Measurements from ENCODE around the gene LAMA3.

DNA sequence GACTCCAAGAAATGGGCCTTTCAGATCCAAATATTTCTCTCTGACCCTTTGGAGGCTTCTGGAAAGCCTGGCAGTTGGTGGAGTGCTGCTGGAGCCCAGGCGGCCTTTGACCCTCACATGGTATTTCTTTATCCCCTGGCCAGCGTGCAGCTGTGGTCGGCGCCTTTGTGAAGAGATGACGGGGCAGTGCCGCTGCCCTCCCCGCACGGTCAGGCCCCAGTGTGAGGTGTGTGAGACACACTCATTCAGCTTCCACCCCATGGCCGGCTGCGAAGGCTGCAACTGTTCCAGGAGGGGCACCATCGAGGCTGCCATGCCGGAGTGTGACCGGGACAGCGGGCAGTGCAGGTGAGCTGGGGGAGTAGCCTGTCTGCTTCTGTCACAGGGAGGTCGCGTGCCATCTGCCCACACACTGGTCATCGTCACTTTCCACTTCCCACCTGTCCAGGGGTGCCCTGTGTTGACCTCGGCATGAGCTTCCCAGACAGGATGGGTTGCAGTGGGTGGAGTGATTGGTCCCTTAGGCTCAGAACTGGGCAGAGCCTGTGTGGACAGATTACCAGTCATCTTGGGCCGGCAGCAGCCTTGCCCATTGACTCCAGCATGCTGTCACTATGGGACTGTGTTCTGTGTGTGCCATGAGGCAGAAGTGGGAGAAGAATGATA, 158.2 kb downstream of the LAMA3 start:
- TF ChIP-seq, protein P1, sequence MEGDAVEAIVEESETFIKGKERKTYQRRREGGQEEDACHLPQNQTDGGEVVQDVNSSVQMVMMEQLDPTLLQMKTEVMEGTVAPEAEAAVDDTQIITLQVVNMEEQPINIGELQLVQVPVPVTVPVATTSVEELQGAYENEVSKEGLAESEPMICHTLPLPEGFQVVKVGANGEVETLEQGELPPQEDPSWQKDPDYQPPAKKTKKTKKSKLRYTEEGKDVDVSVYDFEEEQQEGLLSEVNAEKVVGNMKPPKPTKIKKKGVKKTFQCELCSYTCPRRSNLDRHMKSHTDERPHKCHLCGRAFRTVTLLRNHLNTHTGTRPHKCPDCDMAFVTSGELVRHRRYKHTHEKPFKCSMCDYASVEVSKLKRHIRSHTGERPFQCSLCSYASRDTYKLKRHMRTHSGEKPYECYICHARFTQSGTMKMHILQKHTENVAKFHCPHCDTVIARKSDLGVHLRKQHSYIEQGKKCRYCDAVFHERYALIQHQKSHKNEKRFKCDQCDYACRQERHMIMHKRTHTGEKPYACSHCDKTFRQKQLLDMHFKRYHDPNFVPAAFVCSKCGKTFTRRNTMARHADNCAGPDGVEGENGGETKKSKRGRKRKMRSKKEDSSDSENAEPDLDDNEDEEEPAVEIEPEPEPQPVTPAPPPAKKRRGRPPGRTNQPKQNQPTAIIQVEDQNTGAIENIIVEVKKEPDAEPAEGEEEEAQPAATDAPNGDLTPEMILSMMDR (IDR thresholded peaks at IDR 0.05): no peak
- no peak for TF ChIP-seq POLR2A (IDR thresholded peaks at IDR 0.05)
